Heart left ventricle (tissue), 13 donors: Measurements from ENCODE around the gene EMC8.

Source experiments
- POLR2A ChIP-seq, 2 donors: fragments of 450-650 bp; IDR thresholded peaks; one replicate each; pipeline ENCODE4 v1.6.1; 2017; ENCODE audit warnings: antibody characterized with exemption in 2 of 2, mild to moderate bottlenecking in 2 of 2, moderate library complexity in 2 of 2
- TF ChIP-seq, protein P1 (sequence below), 12 donors: fragments of 200-600 bp; sonication (generic) in 4 of 12; IDR thresholded peaks; one replicate each; pipeline versions ENCODE4 v1.5.0 to v1.8.0; 2018 to 2022; ENCODE audit warnings: antibody characterized with exemption in 12 of 12, mild to moderate bottlenecking in 5 of 12
- donor health status: ischemic (EF 13 %, LVEDD 7.1; RV severe dilation, severe dysfunction).
- donor health status: DM: no; HTN: yes; CAD: no.
- donor health status: DM: no; HTN: no; CAD: no.
- donor health status: ischemic (EF 25% LVEDD 6.9; RV normal size, moderate dysfunction).
- donor health status: ischemic (EF 25% LVEDD 5.7; RV mildly dilated, moderate dysfunction).
- donor health status: ischemic (EF 35%, LVEDD 5.7; RV mildly dilated, moderate dysfunction).
- donor health status: nonischemic (EF 11% LVEDD 7.7; RV severe dilation, severe dysfunction).
- donor health status: DM: yes; HTN: yes; CAD: no.
- donor health status: PGD.
- donor health status: ischemic (EF 29% LVEDD 5.4; RV normal size, mild dysfunction).
- donor health status: nonischemic (EF 23%, LVEDD 6.1; RV moderate dilation, normal function).

DNA sequence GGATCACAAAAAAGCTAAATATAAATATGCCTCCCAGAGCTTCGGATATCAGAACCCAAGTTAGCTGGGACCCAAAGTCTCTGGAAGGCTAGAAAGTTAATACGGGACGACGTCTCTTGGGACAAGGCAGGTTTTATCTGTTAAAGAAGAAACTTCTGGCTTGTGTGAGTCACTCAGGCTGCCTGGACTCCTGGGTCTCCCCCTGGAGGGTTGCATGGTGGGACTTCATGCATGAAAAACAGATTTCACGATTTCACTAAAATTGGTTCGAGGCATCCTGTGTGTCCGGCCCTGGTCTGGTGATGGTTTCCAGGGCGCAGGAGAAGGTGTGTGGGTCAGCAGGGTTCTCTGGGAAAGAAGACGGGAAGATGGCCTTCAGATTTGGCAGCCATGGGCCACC, 47.1 kb upstream of the EMC8 start:
- TF ChIP-seq, protein P1, sequence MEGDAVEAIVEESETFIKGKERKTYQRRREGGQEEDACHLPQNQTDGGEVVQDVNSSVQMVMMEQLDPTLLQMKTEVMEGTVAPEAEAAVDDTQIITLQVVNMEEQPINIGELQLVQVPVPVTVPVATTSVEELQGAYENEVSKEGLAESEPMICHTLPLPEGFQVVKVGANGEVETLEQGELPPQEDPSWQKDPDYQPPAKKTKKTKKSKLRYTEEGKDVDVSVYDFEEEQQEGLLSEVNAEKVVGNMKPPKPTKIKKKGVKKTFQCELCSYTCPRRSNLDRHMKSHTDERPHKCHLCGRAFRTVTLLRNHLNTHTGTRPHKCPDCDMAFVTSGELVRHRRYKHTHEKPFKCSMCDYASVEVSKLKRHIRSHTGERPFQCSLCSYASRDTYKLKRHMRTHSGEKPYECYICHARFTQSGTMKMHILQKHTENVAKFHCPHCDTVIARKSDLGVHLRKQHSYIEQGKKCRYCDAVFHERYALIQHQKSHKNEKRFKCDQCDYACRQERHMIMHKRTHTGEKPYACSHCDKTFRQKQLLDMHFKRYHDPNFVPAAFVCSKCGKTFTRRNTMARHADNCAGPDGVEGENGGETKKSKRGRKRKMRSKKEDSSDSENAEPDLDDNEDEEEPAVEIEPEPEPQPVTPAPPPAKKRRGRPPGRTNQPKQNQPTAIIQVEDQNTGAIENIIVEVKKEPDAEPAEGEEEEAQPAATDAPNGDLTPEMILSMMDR (IDR thresholded peaks at IDR 0.05), result no peak
- TF ChIP-seq POLR2A (IDR thresholded peaks at IDR 0.05), result no peak
